ENCODE data around the gene RTL5.

- TF ChIP-seq CTCF (optimal IDR thresholded peaks at IDR 0.05 in 1 of 3, IDR thresholded peaks at IDR 0.05 in 1 of 3, conservative IDR thresholded peaks at IDR 0.05 in 1 of 3; ENCODE audit: extremely low read depth in 1 of 3, insufficient read depth in 2 of 3, low read length in 3 of 3) = no peak
- TF ChIP-seq EZH2 (IDR thresholded peaks at IDR 0.05; ENCODE audit: low read length) = no peak
Measured at GRCh38 chrX:72139538-72139937, 7.8 kb upstream of the RTL5 start.
